Measurements from ENCODE around the gene CYP2A7. TPM values are rescaled to one million over a fixed set of nuclear protein-coding genes. Genes with fewer than 3 reads are reported as not detected.
"Not testable (repeated sequence)": the region's sequence is repeated elsewhere in the genome, so short reads cannot be mapped to it uniquely, and the experiment has no call there.

CYP2A7 gene
- polyA plus RNA-seq, 1 experiment, result not detected

- CTCF ChIA-PET, result no interaction called here
- no peak for DNase-seq (ENCODE audit: low read depth, low spot score)
- POLR2A ChIA-PET, result no interaction called here
- no peak overlapping the region for H3K27ac ChIP-seq (ENCODE audit: low read depth, low read length)
- H3K9me3 ChIP-seq (ENCODE audit: control insufficient read depth, insufficient read depth, low read length), result no peaks in the 10 kb centered on the region
- TF ChIP-seq CTCF (IDR thresholded peaks at IDR 0.05; ENCODE audit: low read depth, low read length), result no peak
- H3K4me3 ChIP-seq (ENCODE audit: low read depth, low read length), result no peak overlapping the region
- H3K27me3 ChIP-seq (ENCODE audit: control insufficient read depth, insufficient read depth, low read length), result no peaks in the 10 kb centered on the region
These were observed 45.1 kb downstream of the CYP2A7 start for GRCh38 chr19:40836754-40837429.

GRCh38 chr19:40833728-40834533 is 48.1 kb downstream of the CYP2A7 start:
- not testable (repeated sequence) for H3K9me3 ChIP-seq (ENCODE audit: control insufficient read depth, insufficient read depth, low read length); DNase-seq (ENCODE audit: low read depth, low spot score); H3K4me3 ChIP-seq (ENCODE audit: low read depth, low read length); H3K27me3 ChIP-seq (ENCODE audit: control insufficient read depth, insufficient read depth, low read length); H3K27ac ChIP-seq (ENCODE audit: low read depth, low read length)
- POLR2A ChIA-PET, result interaction anchor here (0.6 kb wide), 1 partner anchor 28 kb away, joined by 3 read pairs; no protein-coding TSS in a partner anchor
- CTCF ChIA-PET, result interaction anchor here (0.6 kb wide), 1 partner anchor 986 kb away, joined by 5 read pairs; no protein-coding TSS in a partner anchor

GRCh38 chr19:40832431-40832790 is 49.6 kb downstream of the CYP2A7 start:
- not testable (repeated sequence) for H3K9me3 ChIP-seq (ENCODE audit: control insufficient read depth, insufficient read depth, low read length); H3K4me3 ChIP-seq (ENCODE audit: low read depth, low read length); DNase-seq (ENCODE audit: low read depth, low spot score); H3K27me3 ChIP-seq (ENCODE audit: control insufficient read depth, insufficient read depth, low read length)
- POLR2A ChIA-PET, result interaction anchor here (0.7 to 1.9 kb wide), 5 partner anchors 9 to 55 kb away, joined by 3 to 6 read pairs (median 4); no protein-coding TSS in a partner anchor
- H3K27ac ChIP-seq (ENCODE audit: low read depth, low read length), result peak overlapping the region; percentile 47
- CTCF ChIA-PET, result interaction anchor here (1.4 kb wide), 1 partner anchor 13 kb away, joined by 6 read pairs; no protein-coding TSS in a partner anchor

- ChIA-PET POLR2A (interaction anchor here (0.7 to 1.9 kb wide), 6 partner anchors 9 to 186 kb away, joined by 3 to 6 read pairs (median 4); no protein-coding TSS in a partner anchor), CTCF (interaction anchor here (1.0 to 1.4 kb wide), 2 partner anchors 12 to 168 kb away, joined by 3 to 6 read pairs; no protein-coding TSS in a partner anchor)
- Histone ChIP-seq H3K4me3 (ENCODE audit: low read depth, low read length) (no peak overlapping the region), H3K9me3 (ENCODE audit: control insufficient read depth, insufficient read depth, low read length) (no peaks in the 10 kb centered on the region), H3K27me3 (ENCODE audit: control insufficient read depth, insufficient read depth, low read length) (no peaks in the 10 kb centered on the region), H3K27ac (ENCODE audit: low read depth, low read length) (peak overlapping the region; percentile 49)
- peak; percentile 96 for DNase-seq (ENCODE audit: low read depth, low spot score)
- no peak for TF ChIP-seq CTCF (IDR thresholded peaks at IDR 0.05; ENCODE audit: low read depth, low read length)
These were observed 50.3 kb downstream of the CYP2A7 start for GRCh38 chr19:40831502-40832430.

GRCh38 chr19:40830741-40831140 is 51.3 kb downstream of the CYP2A7 start:
- POLR2A ChIA-PET; H3K4me3 ChIP-seq (ENCODE audit: low read depth, low read length); H3K27me3 ChIP-seq (ENCODE audit: control insufficient read depth, insufficient read depth, low read length); H3K9me3 ChIP-seq (ENCODE audit: control insufficient read depth, insufficient read depth, low read length); DNase-seq (ENCODE audit: low read depth, low spot score); CTCF ChIA-PET; H3K27ac ChIP-seq (ENCODE audit: low read depth, low read length): not testable (repeated sequence)

- Histone ChIP-seq H3K9me3 (ENCODE audit: control insufficient read depth, insufficient read depth, low read length) (peaks cover 5% of the 10 kb centered on the region; the same call in 1 of the 2 replicates), H3K27me3 (ENCODE audit: control insufficient read depth, insufficient read depth, low read length) (no peaks in the 10 kb centered on the region), H3K4me3 (ENCODE audit: low read depth, low read length) (no peak overlapping the region), H3K27ac (ENCODE audit: low read depth, low read length) (no peak overlapping the region)
- ChIA-PET POLR2A (no interaction called here), CTCF (interaction anchor here (0.6 to 1.5 kb wide), 2 partner anchors 17 to 22 kb away, joined by 3 to 6 read pairs; no protein-coding TSS in a partner anchor)
- no peak for DNase-seq (ENCODE audit: low read depth, low spot score)
- TF ChIP-seq CTCF (IDR thresholded peaks at IDR 0.05; ENCODE audit: low read depth, low read length), result no peak
These were observed 52.8 kb downstream of the CYP2A7 start for GRCh38 chr19:40829205-40829604.
